ENCODE data around the gene MYO1G. TPM values are rescaled to one million over a fixed set of nuclear protein-coding genes. Genes with fewer than 3 reads are reported as not detected.
A peak's percentile ranks its signal among the peaks of the same experiment; 100 is the strongest.

Gene MYO1G
- total RNA-seq, 1 experiment from 2014 or later: 0.41 TPM

DNA sequence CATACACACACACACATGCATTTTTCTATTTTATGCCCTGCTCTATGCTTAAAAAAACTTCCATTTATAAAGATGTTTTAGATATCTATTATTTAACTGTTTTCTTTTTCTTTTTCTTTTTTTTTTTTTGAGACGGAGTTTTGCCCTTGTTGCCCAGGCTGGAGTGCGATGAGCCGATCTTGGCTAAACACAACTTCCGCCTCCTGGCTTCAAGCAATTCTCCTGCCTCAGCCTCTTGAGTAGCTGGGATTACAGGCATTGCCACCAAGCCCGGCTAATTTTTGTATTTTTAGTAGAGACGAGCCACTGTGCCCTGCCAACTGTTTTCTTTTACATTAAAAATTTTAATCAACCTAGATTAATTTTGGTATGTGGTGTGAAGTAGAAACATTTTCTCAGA is 47.9 kb downstream of the MYO1G start:
- intact Hi-C loops (cut with micrococcal nuclease; ENCODE audit: unreplicated experiment): no loop called here
- BruUV-seq (replicated peaks): no TSS peak
- H3K36me3 ChIP-seq (ENCODE audit: control insufficient read depth, insufficient read depth, low read length): no peaks in the 10 kb centered on the region
- TF ChIP-seq POLR2AphosphoS5 (IDR thresholded peaks at IDR 0.05; ENCODE audit: low read depth, low read length): no peak
- TF ChIP-seq, protein P1, sequence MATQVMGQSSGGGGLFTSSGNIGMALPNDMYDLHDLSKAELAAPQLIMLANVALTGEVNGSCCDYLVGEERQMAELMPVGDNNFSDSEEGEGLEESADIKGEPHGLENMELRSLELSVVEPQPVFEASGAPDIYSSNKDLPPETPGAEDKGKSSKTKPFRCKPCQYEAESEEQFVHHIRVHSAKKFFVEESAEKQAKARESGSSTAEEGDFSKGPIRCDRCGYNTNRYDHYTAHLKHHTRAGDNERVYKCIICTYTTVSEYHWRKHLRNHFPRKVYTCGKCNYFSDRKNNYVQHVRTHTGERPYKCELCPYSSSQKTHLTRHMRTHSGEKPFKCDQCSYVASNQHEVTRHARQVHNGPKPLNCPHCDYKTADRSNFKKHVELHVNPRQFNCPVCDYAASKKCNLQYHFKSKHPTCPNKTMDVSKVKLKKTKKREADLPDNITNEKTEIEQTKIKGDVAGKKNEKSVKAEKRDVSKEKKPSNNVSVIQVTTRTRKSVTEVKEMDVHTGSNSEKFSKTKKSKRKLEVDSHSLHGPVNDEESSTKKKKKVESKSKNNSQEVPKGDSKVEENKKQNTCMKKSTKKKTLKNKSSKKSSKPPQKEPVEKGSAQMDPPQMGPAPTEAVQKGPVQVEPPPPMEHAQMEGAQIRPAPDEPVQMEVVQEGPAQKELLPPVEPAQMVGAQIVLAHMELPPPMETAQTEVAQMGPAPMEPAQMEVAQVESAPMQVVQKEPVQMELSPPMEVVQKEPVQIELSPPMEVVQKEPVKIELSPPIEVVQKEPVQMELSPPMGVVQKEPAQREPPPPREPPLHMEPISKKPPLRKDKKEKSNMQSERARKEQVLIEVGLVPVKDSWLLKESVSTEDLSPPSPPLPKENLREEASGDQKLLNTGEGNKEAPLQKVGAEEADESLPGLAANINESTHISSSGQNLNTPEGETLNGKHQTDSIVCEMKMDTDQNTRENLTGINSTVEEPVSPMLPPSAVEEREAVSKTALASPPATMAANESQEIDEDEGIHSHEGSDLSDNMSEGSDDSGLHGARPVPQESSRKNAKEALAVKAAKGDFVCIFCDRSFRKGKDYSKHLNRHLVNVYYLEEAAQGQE (IDR thresholded peaks at IDR 0.05; ENCODE audit: insufficient read depth in 1 of 2, low read depth in 2 of 2, low read length in 1 of 2): no peak
- TF ChIP-seq, protein P2, sequence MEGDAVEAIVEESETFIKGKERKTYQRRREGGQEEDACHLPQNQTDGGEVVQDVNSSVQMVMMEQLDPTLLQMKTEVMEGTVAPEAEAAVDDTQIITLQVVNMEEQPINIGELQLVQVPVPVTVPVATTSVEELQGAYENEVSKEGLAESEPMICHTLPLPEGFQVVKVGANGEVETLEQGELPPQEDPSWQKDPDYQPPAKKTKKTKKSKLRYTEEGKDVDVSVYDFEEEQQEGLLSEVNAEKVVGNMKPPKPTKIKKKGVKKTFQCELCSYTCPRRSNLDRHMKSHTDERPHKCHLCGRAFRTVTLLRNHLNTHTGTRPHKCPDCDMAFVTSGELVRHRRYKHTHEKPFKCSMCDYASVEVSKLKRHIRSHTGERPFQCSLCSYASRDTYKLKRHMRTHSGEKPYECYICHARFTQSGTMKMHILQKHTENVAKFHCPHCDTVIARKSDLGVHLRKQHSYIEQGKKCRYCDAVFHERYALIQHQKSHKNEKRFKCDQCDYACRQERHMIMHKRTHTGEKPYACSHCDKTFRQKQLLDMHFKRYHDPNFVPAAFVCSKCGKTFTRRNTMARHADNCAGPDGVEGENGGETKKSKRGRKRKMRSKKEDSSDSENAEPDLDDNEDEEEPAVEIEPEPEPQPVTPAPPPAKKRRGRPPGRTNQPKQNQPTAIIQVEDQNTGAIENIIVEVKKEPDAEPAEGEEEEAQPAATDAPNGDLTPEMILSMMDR (IDR thresholded peaks at IDR 0.05): no peak
- no peak for TF ChIP-seq SIN3A (IDR thresholded peaks at IDR 0.05; ENCODE audit: borderline replicate concordance, insufficient read depth, low read depth, low read length)
- TF ChIP-seq TCF7L2 (IDR thresholded peaks at IDR 0.05; ENCODE audit: low read depth, low read length): no peak
- DNase-seq (ENCODE audit: low read depth, low spot score): no peak
- H3K27ac ChIP-seq (ENCODE audit: low read length): no peak overlapping the region
- H3K27me3 ChIP-seq (ENCODE audit: control insufficient read depth, insufficient read depth, low read length): peaks cover 3% of the 10 kb centered on the region; the same call in 1 of the 2 replicates
- no peaks in the 10 kb centered on the region for H3K9me3 ChIP-seq (ENCODE audit: control insufficient read depth, insufficient read depth, low read depth, low read length)
- no peaks in the 10 kb centered on the region for H3K4me1 ChIP-seq (ENCODE audit: control insufficient read depth, insufficient read depth, low read length)
- in situ Hi-C loops (cut with HindIII; ENCODE audit: low pct_unique_long_range_greater_than_20kb, low sequenced_read_pairs): no loop called here
- no peak for ATAC-seq
- no peak overlapping the region for H3K4me3 ChIP-seq (ENCODE audit: low read depth in 2 of 2, low read length in 2 of 2)
- ChIA-PET POLR2A (interaction anchor here (0.7 kb wide), 2 partner anchors 10 to 14 kb away, joined by 7 to 9 read pairs; no protein-coding TSS in a partner anchor), CTCF (no interaction called here)

DNA sequence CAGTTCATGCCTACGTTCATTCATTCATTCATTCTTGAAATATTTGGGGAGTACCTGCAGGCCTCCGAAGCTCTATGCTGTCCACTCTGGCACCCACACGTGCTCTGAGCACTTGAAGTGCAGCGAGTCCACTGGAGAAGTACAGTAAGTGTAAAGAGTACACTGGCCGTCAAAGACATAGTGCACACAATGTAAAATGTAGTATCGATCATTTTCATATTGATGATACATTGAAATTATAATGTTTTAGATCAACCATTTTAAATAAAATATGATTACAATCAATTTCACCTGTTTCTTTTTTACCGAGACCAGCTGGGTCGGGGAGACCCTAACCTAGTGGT is 56.5 kb downstream of the MYO1G start:
- no peaks in the 10 kb centered on the region for H3K27me3 ChIP-seq (ENCODE audit: control insufficient read depth, insufficient read depth, low read length)
- ChIA-PET POLR2A (no interaction called here), CTCF (interaction anchor here (0.6 kb wide), 1 partner anchor 25 kb away, joined by 3 read pairs; no protein-coding TSS in a partner anchor)
- DNase-seq (ENCODE audit: low read depth, low spot score): no peak
- 0 out of 2 replicates have a peak, but pooled peaks cover 3% of the 10 kb centered on the region for H3K9me3 ChIP-seq (ENCODE audit: control insufficient read depth, insufficient read depth, low read depth, low read length)
- no TSS peak for BruUV-seq (replicated peaks)
- in situ Hi-C loops (cut with HindIII; ENCODE audit: low pct_unique_long_range_greater_than_20kb, low sequenced_read_pairs) (no loop called here), intact Hi-C loops (cut with micrococcal nuclease; ENCODE audit: unreplicated experiment) (loop anchor here (2.0 kb wide), 1 partner anchor 66 kb away; no protein-coding TSS in a partner anchor)
- H3K4me3 ChIP-seq (ENCODE audit: low read depth in 2 of 2, low read length in 2 of 2): no peak overlapping the region
- ATAC-seq: peak; percentile 54
- no peaks in the 10 kb centered on the region for H3K4me1 ChIP-seq (ENCODE audit: control insufficient read depth, insufficient read depth, low read length)
- no peaks in the 10 kb centered on the region for H3K36me3 ChIP-seq (ENCODE audit: control insufficient read depth, insufficient read depth, low read length)
- H3K27ac ChIP-seq (ENCODE audit: low read length): no peak overlapping the region
- TF ChIP-seq POLR2AphosphoS5 (IDR thresholded peaks at IDR 0.05; ENCODE audit: low read depth, low read length) (no peak), SIN3A (IDR thresholded peaks at IDR 0.05; ENCODE audit: borderline replicate concordance, insufficient read depth, low read depth, low read length) (no peak), TCF7L2 (IDR thresholded peaks at IDR 0.05; ENCODE audit: low read depth, low read length) (no peak)
- TF ChIP-seq, protein P2 (IDR thresholded peaks at IDR 0.05): no peak
- TF ChIP-seq, protein P1 (IDR thresholded peaks at IDR 0.05; ENCODE audit: insufficient read depth in 1 of 2, low read depth in 2 of 2, low read length in 1 of 2): no peak
